ENCODE measurements around the gene IGFBP6.
A peak's percentile ranks its signal among the peaks of the same experiment; 100 is the strongest.
"Not testable (repeated sequence)": the region's sequence is repeated elsewhere in the genome, so short reads cannot be mapped to it uniquely, and the experiment has no call there.

Gene IGFBP6

GRCh38 chr12:53112431-53112830, 15.0 kb downstream of the IGFBP6 start:
- H3K9me3 Mint-ChIP-seq; H3K4me1 Mint-ChIP-seq; H3K27ac Mint-ChIP-seq; DNase-seq (ENCODE audit: low spot score in 2 of 2); H3K4me3 Mint-ChIP-seq; H3K36me3 Mint-ChIP-seq; ATAC-seq: not testable (repeated sequence)

- no peak for ATAC-seq
- H3K4me3 Mint-ChIP-seq = no peak overlapping the region
Measured at GRCh38 chr12:53113136-53113705, 15.8 kb downstream of the IGFBP6 start.

GRCh38 chr12:53113951-53114350, 16.5 kb downstream of the IGFBP6 start:
- ATAC-seq = no peak

More at GRCh38 chr12:53113136-53113705, 15.8 kb downstream of the IGFBP6 start:
- no peak for DNase-seq (ENCODE audit: low spot score in 2 of 2)
- Mint-ChIP-seq H3K4me1 (no peaks in the 10 kb centered on the region), H3K36me3 (no peaks in the 10 kb centered on the region), H3K27ac (no peak overlapping the region), H3K9me3 (no peaks in the 10 kb centered on the region)

GRCh38 chr12:53115112-53115890, 17.8 kb downstream of the IGFBP6 start:
- DNase-seq (ENCODE audit: low spot score in 2 of 2) (no peak), ATAC-seq (no peak)
- Mint-ChIP-seq H3K4me1 (no peaks in the 10 kb centered on the region), H3K36me3 (no peaks in the 10 kb centered on the region), H3K4me3 (no peak overlapping the region), H3K9me3 (no peaks in the 10 kb centered on the region), H3K27ac (no peak overlapping the region)

More at GRCh38 chr12:53113951-53114350, 16.5 kb downstream of the IGFBP6 start:
- Mint-ChIP-seq H3K27ac (no peak overlapping the region), H3K36me3 (no peaks in the 10 kb centered on the region), H3K4me1 (no peaks in the 10 kb centered on the region), H3K9me3 (no peaks in the 10 kb centered on the region), H3K4me3 (no peak overlapping the region)
- no peak for DNase-seq (ENCODE audit: low spot score in 2 of 2)

- Mint-ChIP-seq H3K27ac (no peak overlapping the region), H3K4me3 (no peak overlapping the region), H3K4me1 (no peaks in the 10 kb centered on the region), H3K9me3 (no peaks in the 10 kb centered on the region), H3K36me3 (no peaks in the 10 kb centered on the region)
- DNase-seq (ENCODE audit: low spot score in 2 of 2) (no peak), ATAC-seq (no peak)
Measured at GRCh38 chr12:53115891-53116648, 18.6 kb downstream of the IGFBP6 start.

- Mint-ChIP-seq H3K36me3 (no peaks in the 10 kb centered on the region), H3K4me3 (no peak overlapping the region), H3K4me1 (no peaks in the 10 kb centered on the region), H3K9me3 (no peaks in the 10 kb centered on the region), H3K27ac (peak overlapping the region; percentile 20)
- ATAC-seq (no peak), DNase-seq (ENCODE audit: low spot score in 2 of 2) (no peak)
Measured at GRCh38 chr12:53118751-53119300, 21.4 kb downstream of the IGFBP6 start.

GRCh38 chr12:53120685-53121525, 23.4 kb downstream of the IGFBP6 start:
- Mint-ChIP-seq H3K36me3 (no peaks in the 10 kb centered on the region), H3K4me1 (no peaks in the 10 kb centered on the region), H3K27ac (no peak overlapping the region), H3K9me3 (no peaks in the 10 kb centered on the region), H3K4me3 (no peak overlapping the region)
- ATAC-seq (no peak), DNase-seq (ENCODE audit: low spot score in 2 of 2) (no peak)

- Mint-ChIP-seq H3K36me3 (peaks cover 4% of the 10 kb centered on the region), H3K4me3 (no peak overlapping the region), H3K4me1 (no peaks in the 10 kb centered on the region), H3K9me3 (no peaks in the 10 kb centered on the region), H3K27ac (no peak overlapping the region)
- no peak for DNase-seq (ENCODE audit: low spot score in 2 of 2)
- no peak for ATAC-seq
Measured at GRCh38 chr12:53122961-53123468, 25.5 kb downstream of the IGFBP6 start.

GRCh38 chr12:53123578-53124351, 26.3 kb downstream of the IGFBP6 start:
- H3K4me1 Mint-ChIP-seq = no peaks in the 10 kb centered on the region
- H3K36me3 Mint-ChIP-seq = peaks cover 4% of the 10 kb centered on the region
- no peak overlapping the region for H3K4me3 Mint-ChIP-seq
- H3K9me3 Mint-ChIP-seq = no peaks in the 10 kb centered on the region
- no peak for ATAC-seq
- no peak overlapping the region for H3K27ac Mint-ChIP-seq
- no peak for DNase-seq (ENCODE audit: low spot score in 2 of 2)

GRCh38 chr12:53124352-53124723, 26.9 kb downstream of the IGFBP6 start:
- Mint-ChIP-seq H3K4me1 (no peaks in the 10 kb centered on the region), H3K36me3 (peaks cover 4% of the 10 kb centered on the region), H3K4me3 (no peak overlapping the region), H3K9me3 (no peaks in the 10 kb centered on the region), H3K27ac (no peak overlapping the region)
- no peak for DNase-seq (ENCODE audit: low spot score in 2 of 2)
- no peak for ATAC-seq

GRCh38 chr12:53127169-53127568, 29.7 kb downstream of the IGFBP6 start:
- H3K9me3 Mint-ChIP-seq = no peaks in the 10 kb centered on the region

GRCh38 chr12:53128780-53129569, 31.5 kb downstream of the IGFBP6 start:
- Mint-ChIP-seq H3K36me3 (peaks cover 4% of the 10 kb centered on the region), H3K4me3 (no peak overlapping the region), H3K27ac (no peak overlapping the region), H3K4me1 (no peaks in the 10 kb centered on the region), H3K9me3 (no peaks in the 10 kb centered on the region)
- ATAC-seq = no peak
- DNase-seq (ENCODE audit: low spot score in 2 of 2) = no peak

More at GRCh38 chr12:53127169-53127568, 29.7 kb downstream of the IGFBP6 start:
- no peak overlapping the region for H3K4me3 Mint-ChIP-seq
- H3K4me1 Mint-ChIP-seq = no peaks in the 10 kb centered on the region
- H3K36me3 Mint-ChIP-seq = peaks cover 4% of the 10 kb centered on the region
- DNase-seq (ENCODE audit: low spot score in 2 of 2) (no peak), ATAC-seq (no peak)
- H3K27ac Mint-ChIP-seq = no peak overlapping the region

- peaks cover 4% of the 10 kb centered on the region for H3K36me3 Mint-ChIP-seq
- DNase-seq (ENCODE audit: low spot score in 2 of 2) = no peak
- no peak for ATAC-seq
- no peak overlapping the region for H3K27ac Mint-ChIP-seq
- no peak overlapping the region for H3K4me3 Mint-ChIP-seq
- H3K9me3 Mint-ChIP-seq = no peaks in the 10 kb centered on the region
- no peaks in the 10 kb centered on the region for H3K4me1 Mint-ChIP-seq
Measured at GRCh38 chr12:53131844-53132243, 34.4 kb downstream of the IGFBP6 start.
